ENCODE measurements around the gene RAB28.
"Not testable (repeated sequence)": the region's sequence is repeated elsewhere in the genome, so short reads cannot be mapped to it uniquely, and the experiment has no call there.

RAB28 gene

DNA sequence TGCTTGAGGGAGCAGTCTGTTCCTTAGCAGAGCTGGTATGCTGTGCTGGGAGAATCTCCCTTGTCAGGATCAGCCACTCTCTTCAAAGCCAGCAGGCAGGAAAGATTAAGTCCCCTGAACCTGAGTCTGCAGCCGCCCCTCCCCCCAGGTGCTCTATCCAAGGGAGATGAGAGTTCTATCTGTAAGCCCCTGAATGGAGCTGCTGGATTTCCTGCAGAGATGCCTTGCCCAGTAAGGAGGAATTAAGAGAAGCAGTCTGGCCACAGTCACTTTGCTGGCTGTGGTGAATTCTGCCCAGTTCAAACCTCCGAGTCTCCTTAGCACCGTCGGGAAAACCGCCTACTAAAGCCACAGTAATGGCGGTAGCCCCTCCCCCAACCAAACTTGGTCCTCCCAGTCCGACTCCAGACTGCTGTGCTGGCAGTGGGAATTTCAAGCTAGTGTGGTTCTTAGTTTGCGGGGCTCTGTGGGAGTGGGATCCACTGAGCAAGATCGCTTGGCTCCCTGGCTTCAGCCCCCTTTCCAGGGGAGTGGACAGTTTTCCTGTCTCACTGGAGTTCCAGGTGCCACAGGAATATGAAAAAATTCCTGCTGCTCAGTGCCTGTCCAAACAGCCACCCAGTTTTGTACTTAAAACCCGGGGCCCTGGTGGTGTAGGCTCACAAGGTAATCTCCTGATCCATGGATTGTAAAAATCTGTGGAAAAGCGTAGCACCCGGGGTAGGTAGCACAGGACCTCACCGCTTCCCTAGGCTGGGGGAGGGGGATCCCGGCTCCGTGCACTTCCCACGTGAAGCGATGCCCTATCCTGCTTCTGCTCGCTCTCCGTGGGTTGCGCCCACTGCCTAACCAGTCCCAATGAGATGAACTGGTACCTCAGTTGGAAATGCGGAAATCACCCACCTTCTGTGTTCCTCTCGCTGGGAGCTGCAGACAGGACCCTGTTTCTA, 38.0 kb downstream of the RAB28 start:
- DNase-seq = no peak

DNA sequence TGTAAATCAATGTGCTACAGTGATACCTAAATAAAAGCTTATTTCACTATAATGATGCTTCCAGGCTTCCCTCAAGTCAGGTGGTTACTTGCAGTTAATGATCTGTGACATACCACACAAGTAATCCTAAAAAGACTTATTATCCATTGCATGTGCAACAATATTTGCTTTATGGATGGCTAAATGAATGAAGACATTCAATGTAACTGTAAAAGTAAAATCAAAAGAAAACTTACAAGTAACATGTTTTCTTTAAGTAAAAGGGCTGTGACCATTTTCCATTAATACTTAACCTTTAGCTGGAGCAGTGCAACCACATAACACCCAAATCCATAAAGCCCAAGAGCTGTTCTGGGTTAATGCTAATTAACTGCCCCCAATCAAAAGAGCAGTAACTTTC, 42.6 kb downstream of the RAB28 start:
- DNase-seq = no peak

DNA sequence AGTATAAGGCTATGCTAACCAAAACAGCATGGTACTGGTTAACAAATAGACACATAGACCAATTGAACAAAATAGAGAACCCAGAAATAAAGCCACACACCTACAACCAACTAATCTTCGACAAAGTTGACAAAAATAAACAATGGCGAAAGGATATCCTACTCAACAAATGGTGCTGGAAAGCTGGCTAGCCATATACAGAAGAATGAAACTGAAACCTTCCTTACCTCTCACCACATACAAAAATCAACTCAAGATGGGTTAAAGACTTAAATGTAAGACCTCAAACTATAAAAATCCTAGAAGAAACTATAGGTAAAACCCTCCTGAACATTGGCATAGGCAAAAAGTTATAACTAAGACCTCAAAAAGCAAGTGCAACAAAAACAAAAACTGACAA, 47.2 kb downstream of the RAB28 start:
- DNase-seq = no peak

DNA sequence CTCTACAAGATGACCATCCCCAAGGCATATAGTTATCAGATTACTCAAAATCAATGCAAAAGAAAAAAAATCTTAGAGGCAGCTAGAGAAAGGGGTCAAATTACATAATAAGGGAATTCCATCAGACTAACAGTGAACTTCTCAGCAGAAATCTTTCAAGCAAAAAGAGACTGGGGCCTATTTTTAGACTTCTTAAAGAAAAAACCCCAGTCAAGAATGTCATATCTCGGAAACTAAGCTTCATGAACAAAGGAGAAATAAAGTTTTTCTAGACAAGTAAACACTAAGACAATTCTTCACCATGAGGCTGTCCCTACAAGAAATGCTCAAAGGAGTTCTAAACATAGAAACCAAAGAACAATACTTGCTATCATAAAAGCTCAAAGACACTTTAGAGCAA, 51.7 kb downstream of the RAB28 start:
- DNase-seq = no peak

DNA sequence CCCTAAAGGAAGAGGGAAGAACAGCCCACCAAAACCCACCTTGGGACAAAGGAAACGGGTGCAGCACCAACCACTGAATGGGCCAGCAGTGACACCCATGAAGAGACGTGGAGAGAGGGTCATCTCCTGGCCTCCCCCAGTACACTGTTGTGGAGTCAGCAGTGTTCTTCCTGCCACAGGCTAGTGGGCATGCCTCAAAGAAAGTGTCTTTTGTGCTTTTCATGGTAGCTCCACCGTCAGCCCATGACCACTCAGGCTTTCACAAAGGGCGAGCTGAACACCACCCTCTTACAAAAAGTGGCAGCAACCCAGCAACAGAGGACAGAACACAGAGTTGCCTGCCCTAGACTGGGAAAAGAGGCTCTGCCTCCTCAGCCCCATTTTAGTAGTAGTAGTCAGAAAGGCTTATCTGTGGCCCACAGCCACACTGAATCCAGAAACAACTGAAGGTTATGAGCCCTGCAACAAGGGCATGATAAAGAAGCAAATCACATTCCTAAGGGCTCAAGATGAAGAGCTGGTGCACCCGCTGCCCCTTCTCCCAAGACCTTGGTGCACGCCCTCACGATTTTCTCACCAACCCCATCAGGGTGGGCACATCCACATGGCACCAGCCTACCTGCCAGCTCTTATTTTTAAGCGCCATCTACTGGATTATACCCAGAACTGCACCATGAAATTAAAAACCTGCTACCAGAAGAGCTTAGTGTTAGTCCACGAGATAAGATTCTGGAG, 53.1 kb downstream of the RAB28 start:
- DNase-seq = no peak

DNA sequence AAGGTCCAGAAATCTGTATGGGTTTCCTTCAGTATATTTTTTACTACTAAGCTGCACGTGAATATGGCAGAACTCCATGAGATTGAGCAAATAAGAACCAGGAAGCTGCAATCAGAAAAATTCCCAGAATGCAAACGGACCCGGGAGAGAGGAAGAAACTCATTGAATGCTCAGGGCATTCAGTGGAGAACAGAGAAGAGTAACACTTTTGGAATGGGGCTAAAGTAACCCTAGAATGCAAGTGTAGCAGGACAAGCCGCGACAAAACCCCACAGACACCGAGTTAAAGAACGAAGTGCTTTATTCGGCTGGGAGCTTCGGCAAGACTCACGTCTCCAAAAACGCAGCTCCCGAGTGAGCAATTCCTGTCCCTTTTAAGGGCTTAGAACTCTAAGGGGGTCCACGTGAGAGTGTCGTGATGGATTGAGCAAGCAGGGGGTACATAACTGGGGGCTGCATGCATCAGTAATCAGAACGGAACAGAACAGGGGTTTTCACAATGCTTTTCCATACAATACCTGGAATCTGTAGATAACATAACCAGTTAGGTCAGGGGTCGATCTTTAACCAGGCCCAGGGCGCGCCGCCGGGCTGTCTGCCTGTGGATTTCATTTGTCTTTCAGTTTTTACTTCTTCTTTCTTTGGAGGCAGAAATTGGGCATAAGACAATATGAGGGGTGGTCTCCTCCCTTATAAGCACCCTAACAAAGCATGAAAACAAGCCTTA, 56.4 kb downstream of the RAB28 start:
- DNase-seq = no peak

DNA sequence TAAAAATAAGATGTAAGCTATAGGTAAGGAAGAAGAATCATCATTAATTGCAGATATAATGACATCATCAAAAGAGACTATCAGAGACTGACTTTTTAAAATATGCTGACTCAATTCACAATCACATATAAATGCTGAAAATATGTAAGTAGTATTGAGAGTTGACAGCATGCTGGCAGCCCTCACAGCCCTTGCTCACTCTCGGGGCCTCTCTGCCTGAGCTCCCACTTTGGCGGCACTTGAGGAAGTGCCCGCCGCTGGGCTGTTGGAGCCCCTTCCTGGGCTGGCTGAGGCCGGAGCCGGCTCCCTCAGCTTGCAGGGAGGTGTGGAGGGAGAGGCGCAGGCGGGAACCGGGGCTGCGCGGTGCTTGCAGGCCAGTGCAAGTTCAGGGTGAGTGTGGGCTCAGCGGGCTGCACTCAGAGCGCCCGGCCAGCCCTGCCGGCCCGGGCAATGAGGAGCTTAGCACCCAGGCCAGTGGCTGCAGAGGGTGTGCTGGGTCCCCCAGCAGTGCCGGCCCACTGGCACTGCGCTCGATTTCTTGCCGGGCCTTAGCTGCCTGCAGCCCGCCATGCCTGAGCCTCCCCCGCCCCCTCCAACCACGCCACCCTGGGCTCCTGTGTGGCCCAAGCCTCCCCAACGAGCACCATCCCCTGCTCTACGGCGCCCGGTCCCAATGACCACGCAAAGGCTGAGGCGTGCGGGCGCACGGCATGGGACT, 68.9 kb downstream of the RAB28 start:
- no peak for DNase-seq

DNA sequence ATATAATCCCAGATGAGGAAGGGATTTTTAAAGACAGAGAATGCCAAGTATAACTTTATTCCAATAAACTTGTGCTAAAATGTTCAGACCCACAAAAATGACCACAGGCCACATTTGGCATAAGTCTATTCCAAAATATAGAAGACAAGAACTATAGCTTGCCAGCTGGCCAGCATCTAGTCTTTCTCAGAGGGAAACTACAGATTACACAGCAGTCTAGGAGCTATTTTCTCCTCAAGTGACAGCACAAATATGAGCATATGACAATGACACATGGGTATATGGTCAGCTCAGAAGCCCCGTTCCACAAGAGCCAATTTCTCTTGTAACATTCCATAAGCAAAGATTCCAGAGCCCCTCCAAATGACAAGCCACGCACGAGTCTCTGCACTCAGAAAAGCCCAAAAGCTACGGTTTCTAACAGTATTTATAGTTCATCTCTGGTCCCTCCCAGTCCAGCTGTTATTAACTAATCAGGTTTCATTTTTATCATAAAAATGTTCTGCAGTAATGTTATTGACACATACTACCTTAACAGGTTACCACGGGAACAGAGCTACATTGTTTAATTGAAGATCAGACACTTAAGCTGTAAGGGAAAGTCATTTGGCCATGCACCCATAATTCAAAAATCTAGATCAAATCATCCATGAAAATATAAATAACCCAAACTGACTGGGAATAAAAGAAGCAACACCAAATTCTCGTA, 70.3 kb downstream of the RAB28 start:
- no peak for DNase-seq

DNA sequence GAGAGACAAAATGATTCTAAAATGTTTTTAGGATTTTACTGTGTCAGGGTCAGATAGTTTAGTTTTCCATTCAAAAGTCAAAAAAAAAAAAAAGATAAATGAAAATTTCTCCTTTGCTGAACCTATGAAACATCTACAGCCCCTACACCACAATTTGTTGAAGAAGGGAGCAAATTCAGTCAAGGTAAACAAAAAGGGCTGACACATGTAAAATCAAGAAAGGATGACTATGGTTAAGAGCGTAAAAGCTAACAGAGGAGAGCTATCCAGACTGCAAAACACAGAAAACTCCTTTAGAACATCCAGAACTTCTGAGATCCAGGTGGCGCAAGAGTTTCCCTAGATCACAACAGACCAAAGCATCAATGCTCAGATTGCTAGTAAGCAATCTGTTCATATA, 72.2 kb downstream of the RAB28 start:
- DNase-seq = no peak

DNA sequence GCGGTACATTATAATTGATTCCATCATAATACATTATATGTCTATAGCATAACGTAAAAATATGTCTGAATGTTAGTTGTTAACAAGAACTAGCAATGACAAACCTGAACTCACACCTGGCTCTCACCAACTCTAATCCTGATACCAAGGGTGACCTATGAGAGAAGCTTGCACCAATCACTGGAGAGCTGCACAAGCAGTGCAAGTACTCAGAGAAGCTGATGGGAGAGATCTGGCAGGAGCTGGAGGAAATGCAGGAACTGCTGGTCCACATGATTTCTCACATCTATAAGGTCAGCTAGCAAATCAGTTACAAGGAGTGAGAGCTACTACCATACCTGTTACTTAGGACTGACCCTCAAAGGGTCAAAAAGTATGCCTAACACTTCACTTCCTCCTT, 74.8 kb downstream of the RAB28 start:
- DNase-seq = no peak

DNA sequence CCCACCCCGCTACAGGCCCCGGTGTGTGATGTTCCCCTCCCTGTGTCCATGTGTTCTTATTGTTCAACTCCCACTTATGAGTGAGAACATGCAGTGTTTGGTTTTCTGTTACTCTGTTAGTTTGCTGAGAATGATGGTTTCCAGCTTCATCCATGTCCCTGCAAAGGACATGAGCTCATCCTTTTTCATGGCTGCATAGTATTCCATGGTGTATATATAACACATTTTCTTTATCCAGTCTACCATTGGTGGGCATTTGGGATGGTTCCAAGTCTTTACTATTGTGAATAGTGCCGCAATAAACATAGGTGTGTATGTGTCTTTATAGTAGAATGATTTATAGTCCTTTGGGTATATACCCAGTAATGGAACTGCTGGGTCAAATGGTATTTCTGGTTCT, 78.0 kb downstream of the RAB28 start:
- not testable (repeated sequence) for DNase-seq

DNA sequence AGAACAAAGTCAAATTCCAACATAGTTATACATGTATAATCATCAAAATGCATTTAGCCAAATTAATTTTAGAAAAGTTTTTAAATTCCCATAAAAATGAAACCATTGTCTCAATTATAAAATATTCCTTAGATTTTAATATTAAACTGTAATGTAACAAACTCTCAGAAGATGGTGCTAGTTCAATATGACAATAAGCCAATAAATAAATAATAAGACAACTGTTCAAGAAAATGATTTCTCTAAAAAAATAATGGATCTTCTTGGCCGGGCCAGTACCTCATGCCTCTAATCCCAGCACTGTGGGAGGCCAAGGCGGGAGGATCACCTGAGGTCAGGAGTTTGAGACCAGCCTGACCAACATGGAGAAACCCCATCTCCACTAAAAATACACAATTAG, 80.3 kb downstream of the RAB28 start:
- DNase-seq = no peak

DNA sequence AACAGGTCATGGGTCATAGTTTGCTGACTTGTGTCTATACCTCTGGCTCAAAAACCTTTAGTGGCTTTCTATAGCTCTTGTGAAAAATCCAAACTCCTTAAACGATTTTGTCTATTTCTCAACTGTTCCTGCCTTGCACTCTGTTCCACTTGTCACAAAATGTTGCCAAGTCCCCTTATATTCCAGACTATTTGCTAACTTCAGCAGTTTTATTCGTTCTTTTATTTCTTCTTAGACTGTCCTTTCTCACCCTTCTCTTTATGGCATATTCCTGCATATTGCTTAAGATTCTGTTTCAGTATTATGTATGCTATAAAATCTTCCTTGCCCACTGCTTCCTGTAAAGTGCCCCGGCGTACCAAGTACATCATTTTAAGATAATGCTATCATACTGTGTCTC, 80.8 kb downstream of the RAB28 start:
- no peak for DNase-seq

DNA sequence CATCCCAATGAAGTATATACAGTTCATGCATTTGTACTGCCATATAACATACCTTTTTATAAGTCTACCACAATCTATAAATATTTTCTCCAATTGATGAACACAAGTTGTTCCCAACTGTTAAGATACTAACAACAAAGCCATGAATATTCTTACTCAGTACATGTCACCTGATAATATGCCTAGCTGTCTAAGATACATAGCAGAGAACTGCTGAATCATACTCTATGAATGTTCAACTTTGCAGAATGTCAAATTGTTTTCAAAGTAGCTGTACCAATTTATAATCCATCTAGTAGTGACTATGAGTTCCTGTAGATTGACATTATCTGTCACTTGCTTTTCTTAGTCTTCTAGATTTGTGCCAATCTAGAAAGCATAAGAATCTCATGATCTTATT, 84.9 kb downstream of the RAB28 start:
- DNase-seq = no peak

DNA sequence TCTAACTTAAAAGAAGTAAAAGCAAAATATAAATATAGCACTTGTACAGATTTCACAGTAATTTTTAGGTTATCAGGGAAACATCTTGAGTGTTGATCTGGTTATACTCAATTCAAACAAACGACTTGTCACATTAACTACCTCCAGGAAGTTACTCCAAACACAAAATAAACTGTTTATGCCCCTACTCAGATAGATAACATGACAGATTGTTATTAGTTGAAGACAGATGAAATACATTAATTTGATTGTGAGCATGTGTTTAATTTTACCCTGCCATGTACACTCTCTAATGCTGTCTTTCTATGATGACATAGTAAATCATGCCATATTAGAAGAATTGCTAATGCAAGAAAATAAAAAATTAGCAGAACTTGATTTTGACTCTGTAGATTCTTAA, 88.0 kb downstream of the RAB28 start:
- no peak for DNase-seq

DNA sequence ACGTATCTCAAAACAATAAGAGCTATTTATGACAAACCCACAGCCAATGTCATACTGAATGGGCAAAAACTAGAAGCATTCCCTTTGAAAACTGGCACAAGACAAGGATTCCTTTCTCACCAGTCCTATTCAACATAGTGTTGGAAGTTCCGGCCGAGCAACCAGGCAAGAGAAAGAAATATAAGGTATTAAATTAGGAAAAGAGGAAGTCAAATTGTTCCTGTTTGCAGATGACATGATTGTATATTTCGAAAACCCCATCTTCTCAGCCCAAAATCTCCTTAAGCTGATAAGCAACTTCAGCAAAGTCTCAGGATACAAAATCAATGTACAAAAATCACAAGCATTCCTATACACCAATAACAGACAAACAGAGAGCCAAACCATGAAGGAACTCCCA, 94.2 kb downstream of the RAB28 start:
- DNase-seq = not testable (repeated sequence)

DNA sequence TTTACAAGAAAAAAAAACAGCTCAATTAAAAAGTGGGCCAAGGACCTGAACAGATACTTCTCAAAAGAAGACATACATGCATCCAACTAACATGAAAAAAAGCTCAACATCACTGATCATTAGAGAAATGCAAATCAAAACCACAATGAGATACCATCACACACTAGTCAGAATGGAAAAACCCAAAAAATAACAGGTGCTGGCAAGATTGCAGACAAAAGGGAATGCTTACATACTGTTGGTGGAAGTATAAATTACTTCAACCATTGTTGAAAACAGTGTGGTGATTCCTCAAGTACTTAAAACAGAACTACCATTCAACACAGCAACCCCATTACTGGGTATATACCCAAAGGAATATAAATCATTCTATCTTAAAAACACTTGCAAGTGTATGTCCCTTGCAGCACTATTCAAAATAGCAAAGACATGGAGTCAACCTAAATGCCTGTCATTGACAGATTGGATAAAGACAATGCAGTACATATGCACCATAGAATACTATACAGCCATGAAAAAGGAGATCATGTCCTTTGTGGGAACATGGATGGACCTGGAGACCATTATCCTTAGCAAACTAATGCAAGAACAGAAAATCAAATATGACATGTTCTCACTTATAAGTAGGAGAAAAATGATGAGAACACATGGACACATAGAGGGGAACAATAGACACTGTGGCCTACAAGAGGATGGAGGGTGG, 97.6 kb downstream of the RAB28 start:
- no peak for DNase-seq

DNA sequence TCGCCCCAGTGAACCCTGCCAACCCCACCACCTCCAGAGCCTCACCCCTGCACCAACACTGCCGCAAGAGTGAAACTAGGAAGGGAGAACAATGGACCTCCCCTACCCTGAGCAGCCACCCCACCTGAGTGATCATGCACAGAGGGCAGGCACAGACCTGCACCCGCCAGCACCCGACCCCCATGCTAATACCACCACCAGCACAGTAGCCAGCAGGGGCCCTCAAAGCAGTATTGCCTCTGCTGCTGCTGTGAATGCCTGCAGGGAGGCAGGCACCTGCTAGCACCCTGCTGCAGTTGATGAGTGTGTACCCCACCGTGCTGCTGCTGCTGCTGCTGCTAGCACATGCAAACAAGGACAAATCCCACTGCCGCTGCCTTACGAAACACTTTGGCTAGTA, 100.1 kb downstream of the RAB28 start:
- DNase-seq = no peak

DNA sequence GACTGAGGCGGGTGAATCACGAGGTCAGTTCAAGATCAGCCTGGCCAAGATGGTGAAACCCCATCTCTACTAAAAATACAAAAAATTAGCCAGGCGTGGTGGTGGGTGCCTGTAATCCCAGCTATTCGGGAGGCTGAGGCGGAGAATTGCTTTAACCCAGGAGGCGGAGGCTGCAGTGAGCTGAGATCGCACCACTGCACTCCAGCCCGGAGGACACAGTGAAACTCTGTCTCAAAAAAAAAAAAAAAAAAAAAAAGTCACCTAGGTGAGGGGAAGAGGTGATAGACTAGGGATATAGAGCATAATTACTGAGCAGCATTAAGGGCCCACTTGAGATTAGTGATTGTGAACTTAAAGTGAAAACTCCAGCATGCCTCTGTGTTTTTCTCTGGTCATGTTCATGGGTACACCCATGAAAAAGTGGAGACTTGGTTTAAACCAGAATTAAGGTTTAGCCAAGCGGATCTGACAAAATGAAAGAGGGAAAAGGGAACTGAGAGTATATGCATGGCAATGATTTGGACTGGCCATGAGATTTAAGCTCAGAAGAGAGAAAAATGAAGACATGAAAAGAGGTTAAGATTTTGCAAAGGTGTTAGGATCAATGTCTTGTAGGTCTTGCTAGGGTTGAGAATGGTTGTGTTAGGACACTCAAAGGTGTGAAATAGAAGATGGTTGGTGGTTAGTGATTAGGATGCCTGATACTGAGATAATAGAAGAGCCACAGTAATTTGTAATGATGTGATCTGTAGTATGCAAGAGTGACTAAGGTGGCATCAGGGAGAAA, 105.0 kb downstream of the RAB28 start:
- no peak for DNase-seq

DNA sequence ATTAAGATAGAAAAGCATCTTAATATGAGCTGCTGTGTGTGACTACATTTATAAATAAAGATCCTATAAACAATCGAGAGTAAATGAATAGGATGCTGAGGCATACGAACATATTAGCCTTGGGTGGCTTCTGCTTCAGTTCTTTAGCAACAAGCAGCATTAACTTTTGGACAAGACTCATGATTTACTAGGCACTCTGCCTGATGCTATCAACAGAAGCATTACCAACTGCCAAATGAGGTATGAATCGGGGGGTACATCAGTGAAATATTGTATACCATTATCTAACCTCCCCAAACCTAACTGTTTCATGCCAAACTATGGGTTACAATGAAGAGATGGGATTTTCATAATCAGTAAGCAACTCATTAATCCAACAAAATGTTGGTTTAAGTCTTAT, 113.1 kb downstream of the RAB28 start:
- DNase-seq = no peak

DNA sequence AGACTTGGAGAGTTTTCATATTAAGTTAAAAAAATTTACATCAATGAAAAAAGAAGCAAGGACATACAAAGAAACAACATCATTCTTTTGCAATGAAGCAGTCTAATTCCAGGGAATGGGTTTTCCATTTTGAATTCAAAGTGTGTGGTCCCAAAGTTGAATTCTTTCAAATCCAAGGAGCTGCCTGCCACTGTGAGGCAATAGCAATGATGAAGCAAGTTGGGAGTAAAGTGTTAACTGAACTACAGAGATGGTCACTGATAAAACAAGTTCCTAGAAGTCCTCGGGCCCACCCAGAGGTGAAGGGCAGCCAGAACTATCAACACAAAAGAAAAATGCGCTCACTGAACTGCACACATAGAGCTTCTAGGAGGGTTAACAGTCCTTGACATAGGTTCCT, 115.9 kb downstream of the RAB28 start:
- no peak for DNase-seq
